UCSD-AML1 (cell line): Measurements from ENCODE around the gene DISC1.

ENCODE experiments used
- DNase-seq: peaks from one replicate; lab custom pipeline; 2025; ENCODE audit not compliant: unreplicated experiment; lab: John Stamatoyannopoulos, UW

The DISC1 gene

DNA sequence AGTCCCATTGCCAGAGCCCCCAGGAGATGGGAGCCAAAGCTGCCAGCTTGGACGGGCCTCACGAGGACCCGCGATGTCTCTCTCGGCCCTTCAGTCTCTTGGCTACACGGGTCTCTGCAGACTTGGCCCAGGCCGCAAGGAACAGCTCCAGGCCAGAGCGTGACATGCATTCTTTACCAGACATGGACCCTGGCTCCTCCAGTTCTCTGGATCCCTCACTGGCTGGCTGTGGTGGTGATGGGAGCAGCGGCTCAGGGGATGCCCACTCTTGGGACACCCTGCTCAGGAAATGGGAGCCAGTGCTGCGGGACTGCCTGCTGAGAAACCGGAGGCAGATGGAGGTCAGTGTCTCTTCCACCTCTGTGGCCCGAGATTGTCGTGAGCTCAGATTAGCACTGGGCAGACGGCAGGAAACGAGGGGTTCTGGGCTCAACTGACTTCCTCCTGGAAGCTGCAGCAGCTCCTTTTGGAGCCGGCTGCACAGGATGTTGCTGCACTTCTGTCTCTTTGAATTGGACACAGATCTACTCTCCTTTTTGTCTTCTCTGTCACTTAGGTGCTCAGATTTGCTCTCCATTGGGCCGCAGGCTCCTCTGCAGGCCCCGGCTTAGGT lies 68.0 kb downstream of the DISC1 start:
- DNase-seq = peak; percentile 67

- DNase-seq = no peak
Measured at GRCh38 chr1:231695439-231696255, 69.1 kb downstream of the DISC1 start.

GRCh38 chr1:231699784-231700183 lies 73.2 kb downstream of the DISC1 start:
- DNase-seq = no peak

DNA sequence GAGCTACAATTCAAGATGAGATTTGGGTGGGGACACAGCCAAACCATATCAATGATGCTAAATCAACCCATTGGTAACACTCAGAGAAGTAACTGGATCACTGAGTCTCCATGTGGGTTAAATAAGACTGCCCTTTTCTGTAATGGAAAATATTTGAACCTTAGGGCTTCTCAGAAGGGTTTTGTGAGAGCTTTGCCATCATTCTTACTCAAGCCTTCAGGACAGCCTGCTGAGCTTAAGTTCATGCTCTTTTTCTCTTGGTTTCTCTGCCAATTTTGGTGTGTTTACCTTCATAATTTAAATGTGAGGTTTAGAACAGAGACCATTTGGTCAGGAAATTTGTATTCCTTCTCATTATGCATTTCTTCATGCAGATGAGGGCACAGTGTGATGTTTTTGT lies 74.7 kb downstream of the DISC1 start:
- DNase-seq = no peak

GRCh38 chr1:231702331-231702730 lies 75.7 kb downstream of the DISC1 start:
- DNase-seq = no peak

DNA sequence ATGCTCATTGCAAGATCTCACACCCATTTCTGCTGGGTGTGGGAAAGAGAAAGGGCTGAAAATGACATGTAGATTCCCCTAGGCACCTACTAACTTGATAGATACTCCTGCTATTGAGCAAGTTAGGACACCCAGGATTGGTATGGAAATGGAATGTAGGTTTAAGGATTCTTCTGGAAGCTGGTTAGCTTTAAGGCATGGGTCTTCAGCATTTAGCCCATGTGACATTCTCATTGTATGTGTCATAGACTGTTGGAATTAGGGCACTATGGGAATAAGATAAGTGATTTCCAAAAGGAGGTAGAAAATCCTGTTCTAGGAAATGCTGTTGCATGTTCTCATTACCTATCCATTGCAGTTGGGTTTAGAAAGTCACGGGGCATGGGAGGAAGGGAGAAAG lies 76.2 kb downstream of the DISC1 start:
- no peak for DNase-seq

DNA sequence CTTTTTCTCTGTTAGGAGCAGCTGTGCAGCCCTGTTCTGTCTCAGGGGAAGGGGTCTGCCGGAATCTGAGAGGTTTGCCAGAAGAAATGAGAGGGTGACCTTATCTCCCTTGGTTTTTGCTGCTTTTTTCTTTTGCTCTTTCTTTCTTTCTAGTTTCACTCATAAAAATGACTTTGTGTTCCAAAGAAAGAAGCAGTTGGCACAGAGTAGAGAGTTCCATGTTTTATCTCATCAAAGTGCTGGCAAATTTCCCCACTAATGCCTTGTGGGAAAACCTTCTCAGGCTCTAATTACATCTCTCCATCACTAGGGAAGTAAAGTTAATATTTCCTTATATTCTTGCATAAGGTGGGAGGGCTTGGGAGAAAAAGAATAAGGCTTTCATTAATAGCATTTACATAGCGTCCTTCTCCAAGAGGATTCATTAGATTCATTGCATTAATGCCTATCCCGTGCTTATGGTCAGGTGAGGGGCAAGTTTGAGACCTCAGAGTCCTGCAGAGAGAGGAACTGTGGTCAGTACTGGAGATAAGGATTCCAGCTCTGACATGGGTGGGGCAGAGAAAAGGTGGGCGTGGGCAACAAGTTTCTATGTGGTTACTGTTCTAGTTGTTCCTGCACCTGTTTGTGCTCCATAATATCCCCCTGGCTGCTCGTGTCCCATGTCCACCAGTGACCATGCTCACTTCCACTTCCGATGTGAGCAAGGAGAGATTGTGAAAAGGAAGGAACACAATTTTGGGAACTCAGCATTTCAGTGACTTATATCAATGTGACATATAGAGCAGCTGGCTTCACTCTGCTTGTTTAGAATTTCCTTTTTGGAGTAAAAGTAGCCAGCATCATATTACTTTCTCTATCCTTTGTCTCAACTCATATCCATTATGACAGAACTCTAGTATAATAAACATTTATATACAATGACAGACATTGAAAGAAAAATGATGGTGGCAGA lies 79.5 kb downstream of the DISC1 start:
- no peak for DNase-seq

- DNase-seq = no peak
Measured at GRCh38 chr1:231706934-231707333, 80.3 kb downstream of the DISC1 start.

- DNase-seq = no peak
Measured at GRCh38 chr1:231707407-231707806, 80.8 kb downstream of the DISC1 start.

- no peak for DNase-seq
Measured at GRCh38 chr1:231708394-231708793, 81.8 kb downstream of the DISC1 start.

DNA sequence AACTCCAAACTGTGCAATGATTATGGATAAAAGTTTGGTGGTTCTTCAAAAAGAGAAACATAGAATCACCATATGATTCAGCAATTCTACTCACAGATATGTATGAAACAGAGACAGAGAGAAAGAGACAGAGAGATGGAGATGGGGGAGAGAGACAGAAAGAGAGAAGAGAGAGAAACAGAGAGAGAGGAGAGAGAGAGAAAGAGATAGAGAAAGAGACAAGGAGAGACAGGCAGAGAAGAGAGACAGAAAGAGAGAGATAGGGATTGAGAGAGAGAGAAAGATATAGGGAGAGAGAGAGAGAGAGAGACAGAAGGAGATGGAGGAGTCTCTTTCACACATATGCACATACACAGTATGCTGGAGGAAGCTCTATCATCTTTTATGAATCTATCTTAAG lies 87.8 kb downstream of the DISC1 start:
- no peak for DNase-seq

DNA sequence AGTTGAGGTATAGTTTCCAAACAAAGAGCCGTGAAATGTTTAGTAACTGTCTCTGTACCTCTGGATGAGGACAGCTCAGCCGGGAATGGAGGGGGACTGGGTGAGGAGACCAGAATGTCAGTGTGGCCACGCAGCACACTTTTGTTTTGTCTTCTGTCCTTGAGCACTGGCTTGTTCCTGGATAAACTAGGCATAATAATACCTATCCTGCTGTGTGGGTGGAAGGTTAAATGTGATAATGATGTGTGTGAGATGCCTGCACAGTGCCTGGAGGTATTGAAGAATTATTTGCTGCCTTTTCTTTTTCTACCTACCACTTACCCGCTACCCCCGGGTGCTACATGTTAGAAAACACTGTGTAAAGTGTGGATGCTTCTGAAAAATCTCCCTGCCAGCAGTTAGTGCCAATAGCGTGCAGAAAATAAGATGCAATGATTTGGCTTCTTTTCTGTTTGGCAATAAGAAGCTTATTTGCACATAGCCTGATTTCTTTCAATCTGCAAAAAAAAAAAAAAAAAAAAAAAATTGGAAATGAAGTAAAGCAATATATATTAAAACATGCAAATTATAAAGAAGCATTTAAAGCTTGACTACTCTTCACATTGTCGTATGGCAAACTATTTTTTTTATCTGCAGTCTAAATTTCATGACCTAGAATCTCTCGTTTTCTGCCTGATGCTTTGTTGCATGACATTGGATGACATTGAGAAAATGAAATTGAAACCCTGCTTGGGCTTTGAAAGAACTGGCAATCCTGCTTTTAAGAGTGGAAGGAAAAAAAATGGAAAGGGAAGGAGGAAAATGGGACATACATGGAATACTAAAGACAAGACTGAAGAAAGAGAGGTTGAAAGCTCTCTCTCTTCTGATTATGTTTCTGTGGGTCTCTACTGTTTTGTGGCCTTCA lies 89.5 kb downstream of the DISC1 start:
- no peak for DNase-seq

DNA sequence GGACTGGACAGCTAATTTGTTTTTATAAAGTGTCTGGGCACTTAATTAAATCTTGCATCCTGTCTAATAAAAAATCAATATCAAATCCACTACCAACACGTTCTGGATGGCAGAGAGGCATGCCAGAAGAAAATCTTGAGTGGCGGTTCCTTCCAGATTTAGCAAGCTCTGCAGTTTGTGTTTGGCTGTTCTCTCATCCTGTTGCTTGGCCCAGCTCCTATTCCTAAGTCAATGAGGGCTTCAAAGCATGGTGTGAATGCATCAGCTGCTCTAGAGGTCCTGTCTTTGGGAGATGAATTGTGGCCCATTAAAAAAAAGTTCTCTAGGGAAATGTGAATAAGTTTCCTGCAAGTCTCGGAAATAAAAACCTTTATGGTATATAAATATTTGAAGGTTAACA lies 90.3 kb downstream of the DISC1 start:
- no peak for DNase-seq

DNA sequence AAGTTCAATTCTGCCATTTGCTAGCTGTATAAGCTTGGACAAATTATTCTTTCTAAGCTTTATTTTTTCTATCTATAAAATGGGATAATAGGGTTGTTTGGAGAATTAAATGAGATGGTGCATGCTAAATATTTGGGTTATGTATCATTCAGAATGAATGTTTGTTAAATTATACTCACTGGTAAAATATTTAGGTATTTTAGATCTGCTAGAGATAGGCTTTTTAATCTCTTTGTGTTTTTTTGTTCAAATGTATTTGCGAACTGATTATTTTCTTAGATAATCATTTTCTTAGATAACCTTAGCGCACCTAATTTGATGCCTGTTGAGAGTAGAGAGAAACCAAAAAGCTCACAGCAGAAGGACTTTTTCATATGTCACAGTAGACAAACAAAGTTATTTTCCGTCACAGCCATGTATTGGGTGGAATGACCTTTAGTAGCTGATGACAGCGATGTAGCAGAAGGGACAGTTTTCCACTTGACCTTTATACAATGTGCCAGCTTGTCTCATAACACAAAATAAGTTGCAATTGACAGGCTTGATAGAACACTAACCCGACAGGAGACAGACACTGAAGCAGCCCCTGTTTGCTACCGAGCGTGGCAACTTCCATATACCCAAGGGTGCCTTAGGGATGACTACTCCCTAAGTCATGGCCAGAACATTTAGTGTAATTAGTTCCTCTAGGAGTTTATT lies 93.0 kb downstream of the DISC1 start:
- DNase-seq = no peak

DNA sequence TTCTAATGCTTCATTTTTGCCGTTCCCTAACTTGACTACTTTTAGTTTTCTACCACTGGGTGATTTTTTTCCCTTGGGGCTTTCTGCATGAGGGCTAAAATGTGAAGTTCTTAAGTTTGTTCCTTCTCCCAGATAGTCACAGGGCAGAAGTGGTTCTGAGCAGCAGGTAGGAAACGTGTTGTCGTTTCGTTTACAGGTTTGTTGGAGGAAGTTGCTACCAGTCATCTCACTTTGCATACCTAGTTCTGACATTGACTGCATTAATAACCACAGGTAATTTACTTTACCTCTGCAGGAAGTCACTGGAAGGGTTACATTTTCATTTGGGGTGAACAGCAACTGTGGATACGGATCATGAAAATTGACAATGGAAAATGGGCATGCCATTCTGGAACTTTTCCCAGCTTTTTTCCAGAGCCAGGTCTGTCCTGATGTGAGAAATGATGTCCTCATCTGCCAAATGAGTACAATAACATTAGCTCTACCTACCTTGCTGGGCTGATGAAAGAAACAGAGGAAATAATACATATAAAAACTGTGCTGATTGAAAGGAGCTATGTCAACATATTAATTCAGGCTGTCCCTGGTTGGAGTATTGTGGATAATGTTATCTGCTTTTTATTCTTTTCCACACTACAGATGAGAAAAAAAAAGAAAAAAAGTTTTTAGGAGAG lies 94.2 kb downstream of the DISC1 start:
- DNase-seq = no peak

DNA sequence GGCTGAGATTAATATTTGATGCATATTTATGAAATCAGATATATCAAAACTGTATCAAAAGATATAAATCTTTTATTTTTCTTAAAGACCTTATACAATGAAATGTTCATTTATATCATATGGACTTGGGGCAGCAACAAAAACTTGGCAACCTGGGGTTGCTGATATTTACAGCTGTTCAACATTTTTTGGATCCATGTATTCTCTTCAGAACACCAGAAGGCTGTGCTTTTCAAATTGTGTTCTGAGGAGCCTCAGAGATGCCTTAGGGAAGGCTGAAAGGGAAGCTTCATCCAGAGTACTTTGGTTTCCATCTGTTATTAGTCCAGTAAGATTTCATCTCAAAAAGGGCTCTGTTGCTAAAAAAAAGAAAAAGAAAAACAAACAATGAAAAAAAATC lies 94.8 kb downstream of the DISC1 start:
- no peak for DNase-seq

- DNase-seq = no peak
Measured at GRCh38 chr1:231722356-231722755, 95.8 kb downstream of the DISC1 start.

DNA sequence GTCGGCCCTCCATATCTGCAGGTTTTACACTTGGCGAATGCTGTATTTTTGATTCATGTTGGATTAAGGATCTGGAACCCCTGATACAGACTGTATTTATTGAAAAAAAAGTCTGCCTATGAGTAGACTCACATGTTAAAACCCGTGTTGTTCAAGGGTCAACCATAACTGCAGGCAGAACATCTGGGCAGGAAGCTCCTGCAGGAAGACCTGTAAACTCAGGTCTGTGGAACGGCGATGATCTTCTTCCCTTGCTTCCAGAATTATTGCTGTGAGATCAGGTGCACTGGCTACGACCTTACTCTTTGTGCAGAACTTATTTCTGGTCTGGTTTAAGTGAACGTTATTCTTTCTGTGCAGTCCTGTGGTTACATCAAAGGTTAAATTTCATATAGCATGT lies 96.6 kb downstream of the DISC1 start:
- no peak for DNase-seq

GRCh38 chr1:231724041-231724440 lies 97.5 kb downstream of the DISC1 start:
- DNase-seq = no peak
